NCI-H1694 treated with DMSO at 0.1 percent for 48 hours (cell line): Measurements from ENCODE around the gene PLXNB3.

ENCODE experiments used
- DNase-seq: peaks from one replicate; lab custom pipeline; 2025; lab: John Stamatoyannopoulos, UW

Gene PLXNB3

DNA sequence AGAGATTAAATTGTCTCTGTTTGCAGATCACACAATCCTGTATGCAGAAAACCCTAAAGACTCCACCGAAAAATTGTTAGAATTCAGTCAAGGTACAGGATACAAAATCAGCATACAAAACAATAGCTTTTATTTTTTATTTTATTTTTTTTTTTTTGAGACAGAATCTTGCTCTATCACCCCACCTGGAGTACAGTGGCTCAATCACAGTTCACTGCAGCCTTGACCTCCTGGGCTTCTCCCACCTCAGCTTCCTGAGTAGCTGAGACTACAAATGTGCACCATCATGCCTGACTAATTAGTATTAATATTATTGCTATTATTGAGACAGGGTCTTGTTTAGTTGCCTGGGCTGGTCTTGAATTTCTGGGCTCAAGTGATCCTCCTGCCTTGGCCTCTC, 8.9 kb upstream of the PLXNB3 start:
- DNase-seq, result no peak

DNA sequence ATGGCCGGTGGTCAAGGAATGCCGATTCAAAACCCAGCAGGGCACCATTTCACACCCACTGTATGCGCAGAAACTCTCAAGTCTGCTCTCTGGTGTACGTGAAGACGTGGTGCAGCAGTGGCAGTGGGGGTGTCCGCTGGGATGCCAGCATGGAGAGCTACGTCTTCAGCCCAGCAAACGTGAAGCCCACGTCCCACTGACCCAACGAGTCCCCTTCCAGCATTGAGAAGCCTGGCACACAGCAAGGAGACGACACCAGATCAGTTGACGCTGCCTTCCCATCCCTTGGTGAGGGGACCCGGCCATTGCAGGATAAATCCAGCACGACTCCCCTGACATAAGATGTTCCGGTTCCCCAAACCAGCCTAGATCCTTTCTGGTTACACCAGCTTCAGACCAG, 2.2 kb upstream of the PLXNB3 start:
- no peak for DNase-seq

DNA sequence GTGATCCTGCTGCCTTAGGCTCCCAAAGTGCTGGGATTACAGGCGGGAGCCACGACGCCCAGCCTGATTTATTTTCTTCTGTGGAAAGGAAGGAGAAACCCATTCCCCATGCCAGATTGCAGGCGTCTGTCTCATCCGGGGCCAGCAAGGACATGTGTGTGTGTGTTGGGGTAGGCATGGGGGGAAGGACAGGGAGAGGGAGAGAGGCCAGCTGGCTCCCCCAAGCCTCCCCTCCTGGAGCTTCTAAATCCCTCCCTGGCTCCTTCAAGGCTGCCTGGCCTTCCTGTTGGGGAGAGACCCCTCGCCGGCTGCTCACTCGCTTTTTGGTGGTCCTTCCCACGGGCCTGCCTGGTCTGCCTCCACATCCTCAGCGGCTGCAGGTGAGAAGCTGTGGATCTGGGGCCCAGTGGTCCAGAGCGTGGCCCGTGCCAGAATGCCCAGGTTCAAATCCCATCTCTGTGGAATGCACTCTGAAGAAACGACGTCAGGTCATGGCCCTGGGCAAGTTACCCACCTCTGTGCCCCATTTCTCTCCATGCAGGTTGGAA, 1.3 kb upstream of the PLXNB3 start:
- DNase-seq, result no peak

DNA sequence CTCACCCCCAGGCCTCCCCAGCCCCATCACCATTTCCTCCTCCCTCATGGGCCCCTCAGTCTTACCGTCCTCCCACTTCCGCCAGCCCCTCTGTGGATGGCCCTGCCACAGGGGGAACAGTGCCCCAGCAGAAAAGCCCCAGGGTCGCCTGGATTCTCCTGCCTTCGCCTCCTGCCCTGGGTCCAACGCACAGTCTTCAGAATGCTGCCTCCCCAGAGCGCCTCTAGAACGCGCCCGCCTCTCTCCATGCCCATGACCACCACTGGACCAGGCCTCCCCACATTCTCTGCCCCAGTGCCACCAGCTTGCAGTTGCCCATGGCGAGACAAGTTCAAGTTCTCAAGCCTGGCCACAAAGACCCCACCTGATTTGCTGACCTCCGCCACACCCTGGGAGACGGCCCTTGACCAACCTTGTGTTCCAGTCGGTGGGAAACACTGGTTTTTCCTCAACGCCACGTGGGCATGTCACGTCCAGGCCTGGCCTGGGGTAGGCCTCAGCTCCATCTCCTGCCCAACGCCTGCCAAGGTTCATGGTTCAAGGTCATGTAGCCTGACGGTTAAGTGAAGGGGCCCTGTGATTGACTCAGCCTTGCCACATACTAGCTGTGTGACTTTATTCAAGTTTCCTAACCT, 634 bp upstream of the PLXNB3 start:
- no peak for DNase-seq

DNA sequence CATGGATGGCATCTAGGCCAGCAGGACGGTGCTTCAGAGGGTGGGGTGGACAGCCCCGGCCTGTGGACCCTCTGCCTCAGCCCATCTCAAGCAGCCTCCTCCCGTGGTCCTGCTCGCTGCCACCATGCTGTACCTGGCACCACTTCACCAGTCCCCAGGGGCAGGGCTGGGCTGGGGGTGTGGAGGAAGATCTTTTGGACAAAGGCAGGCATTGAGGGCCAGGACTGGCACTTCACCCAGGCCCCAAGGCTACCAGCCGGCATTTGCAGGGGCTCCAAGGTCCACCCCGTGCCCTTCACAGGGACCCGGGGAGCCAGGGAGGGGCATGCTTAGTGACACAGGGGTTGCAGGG, 713 bp downstream of the PLXNB3 start:
- DNase-seq, result no peak

DNA sequence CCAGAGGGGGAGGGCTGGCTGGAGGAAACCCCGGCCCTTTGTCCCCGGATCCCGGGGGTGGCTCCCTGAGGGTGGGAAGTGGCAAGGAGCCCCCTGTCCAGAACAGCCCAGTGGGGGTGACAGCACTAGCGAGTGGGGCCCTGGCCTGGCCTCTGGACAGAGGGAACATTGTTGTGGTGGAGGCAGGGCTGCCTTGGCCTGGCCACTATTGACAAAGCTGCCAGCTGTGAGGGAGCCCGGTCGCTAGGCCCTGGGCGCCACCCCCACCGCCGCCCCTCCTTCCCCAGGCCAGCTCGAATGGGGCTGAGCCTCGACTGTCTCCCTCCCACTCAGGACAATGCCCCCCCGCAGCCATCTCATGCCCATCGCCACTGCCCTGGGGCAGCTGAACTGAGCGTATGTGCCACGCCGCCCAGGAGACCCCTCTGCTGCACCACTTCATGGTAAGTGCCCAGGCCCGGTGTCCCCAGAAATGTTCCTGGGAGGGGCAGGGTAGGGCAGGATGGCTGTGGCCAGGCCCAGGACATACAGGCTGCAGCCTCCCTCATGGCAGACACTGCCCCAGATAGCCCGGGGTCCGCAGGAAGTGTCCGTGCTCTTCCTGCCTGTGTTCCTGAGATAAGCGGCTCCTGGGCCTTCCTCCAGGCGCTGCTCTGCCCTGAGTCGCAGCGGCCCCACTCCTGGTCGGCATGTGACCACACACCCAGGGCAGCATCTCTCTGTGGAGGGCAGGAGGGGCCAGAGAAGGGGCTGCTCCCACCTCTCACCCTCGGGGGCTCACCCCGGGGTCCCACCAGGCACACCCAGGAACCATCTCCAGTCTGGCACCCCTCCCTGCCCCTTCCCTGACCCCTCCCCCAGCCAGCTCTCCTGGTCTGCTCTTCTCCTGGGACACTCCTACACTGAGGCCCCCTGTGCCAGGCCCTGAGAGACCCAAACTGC, 1.4 kb downstream of the PLXNB3 start:
- no peak for DNase-seq

DNA sequence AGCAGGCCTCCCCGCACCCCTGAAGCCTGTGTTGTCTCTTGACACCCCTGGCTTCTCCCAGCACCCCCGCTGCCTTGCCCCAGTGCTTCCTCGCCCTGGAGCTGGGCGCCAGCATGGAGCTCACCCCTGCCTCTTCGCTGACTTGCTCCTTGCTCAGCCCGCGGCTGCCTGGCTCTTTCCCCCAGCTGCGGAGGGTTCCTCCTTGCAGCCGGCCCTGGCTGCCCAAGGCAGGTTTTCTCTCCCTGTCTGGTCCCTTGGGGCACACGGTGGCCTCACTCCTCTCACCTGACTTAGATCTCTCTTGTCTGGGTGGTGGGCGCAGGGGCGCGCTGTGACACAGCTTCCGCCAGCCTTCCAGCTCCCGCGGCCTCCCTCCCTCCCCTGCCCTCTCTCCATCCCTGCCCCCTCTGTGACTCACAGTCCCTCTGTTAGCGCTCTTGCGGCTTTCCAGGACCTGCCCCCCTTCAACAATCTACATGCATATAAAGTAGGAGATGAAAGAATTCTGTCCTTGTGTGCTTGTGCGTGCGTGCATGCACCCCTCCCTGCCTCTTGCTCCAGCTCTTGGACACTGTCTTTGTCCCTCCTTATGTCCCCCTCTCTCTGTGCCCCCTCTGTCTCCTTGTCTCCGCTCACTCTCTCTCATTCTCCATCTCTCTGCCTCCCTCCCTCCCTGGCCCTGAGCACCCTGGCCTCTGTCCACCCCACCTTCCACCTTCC, 2.2 kb downstream of the PLXNB3 start:
- DNase-seq, result no peak

DNA sequence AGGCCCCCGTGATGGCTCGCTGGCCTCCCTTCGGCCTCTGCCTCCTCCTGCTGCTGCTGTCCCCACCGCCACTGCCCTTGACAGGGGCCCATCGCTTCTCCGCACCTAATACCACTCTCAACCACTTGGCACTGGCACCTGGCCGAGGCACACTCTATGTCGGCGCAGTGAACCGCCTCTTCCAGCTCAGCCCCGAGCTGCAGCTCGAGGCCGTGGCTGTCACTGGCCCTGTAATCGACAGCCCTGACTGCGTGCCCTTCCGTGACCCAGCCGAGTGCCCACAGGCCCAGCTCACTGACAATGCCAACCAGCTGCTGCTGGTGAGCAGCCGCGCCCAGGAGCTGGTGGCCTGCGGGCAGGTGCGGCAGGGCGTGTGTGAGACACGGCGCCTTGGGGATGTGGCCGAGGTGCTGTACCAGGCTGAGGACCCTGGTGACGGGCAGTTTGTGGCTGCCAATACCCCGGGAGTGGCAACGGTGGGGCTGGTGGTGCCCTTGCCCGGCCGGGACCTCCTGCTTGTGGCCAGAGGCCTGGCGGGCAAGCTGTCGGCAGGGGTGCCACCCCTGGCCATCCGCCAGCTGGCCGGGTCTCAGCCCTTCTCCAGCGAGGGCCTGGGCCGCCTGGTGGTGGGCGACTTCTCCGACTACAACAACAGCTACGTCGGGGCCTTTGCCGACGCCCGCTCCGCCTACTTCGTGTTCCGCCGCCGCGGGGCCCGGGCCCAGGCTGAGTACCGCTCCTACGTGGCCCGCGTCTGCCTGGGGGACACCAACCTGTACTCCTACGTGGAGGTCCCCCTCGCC, 3.0 kb downstream of the PLXNB3 start:
- no peak for DNase-seq

DNA sequence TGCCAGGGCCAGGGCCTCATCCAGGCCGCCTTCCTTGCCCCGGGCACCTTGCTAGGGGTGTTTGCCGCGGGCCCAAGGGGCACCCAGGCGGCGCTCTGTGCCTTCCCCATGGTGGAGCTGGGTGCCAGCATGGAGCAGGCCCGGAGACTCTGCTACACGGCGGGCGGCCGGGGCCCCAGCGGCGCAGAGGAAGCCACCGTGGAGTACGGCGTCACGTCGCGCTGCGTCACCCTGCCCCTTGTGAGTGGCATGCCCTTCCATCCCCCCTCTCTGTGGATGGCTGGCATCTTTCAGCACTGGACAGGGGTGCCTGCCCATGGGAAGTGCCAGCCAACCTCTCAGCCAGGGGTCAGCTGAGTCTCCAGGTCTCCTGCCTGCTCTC, 3.6 kb downstream of the PLXNB3 start:
- no peak for DNase-seq

DNA sequence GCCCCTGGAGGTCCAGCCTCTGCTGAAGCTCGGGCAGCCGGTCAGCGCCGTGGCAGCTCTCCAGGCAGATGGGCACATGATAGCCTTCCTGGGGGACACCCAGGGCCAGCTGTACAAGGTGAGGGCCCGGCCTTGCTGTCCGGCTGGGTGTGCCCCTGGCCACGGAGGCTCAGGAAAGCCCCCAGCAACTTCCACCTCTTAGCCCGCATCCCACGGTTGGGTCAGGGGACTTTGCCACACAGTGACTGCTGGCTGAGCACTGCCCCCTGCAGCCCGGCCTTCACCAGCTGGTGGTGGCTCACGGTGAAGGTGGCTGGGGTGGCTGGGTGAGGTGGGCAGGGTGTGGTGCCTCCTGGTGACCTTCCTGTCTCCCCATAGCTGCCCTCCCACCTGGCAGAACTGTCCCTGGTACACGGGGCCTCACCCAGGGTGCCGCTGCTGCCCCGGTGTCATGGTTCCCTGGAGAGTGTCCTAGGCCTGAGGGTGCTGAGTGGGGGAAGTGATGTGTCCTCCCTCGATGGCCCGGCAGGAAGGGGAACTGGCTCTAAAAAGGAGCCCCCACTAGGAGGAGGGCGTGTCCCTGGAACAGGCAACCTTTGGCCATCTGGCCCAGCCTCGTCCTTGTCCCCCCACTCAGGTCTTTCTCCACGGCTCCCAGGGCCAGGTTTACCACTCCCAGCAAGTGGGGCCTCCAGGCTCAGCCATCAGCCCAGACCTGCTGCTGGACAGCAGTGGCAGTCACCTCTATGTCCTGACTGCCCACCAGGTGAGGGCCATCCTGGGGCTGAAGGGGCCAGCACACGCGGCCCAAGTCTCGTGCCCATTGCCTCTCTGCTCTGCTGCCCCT, 4.5 kb downstream of the PLXNB3 start:
- DNase-seq, result no peak

DNA sequence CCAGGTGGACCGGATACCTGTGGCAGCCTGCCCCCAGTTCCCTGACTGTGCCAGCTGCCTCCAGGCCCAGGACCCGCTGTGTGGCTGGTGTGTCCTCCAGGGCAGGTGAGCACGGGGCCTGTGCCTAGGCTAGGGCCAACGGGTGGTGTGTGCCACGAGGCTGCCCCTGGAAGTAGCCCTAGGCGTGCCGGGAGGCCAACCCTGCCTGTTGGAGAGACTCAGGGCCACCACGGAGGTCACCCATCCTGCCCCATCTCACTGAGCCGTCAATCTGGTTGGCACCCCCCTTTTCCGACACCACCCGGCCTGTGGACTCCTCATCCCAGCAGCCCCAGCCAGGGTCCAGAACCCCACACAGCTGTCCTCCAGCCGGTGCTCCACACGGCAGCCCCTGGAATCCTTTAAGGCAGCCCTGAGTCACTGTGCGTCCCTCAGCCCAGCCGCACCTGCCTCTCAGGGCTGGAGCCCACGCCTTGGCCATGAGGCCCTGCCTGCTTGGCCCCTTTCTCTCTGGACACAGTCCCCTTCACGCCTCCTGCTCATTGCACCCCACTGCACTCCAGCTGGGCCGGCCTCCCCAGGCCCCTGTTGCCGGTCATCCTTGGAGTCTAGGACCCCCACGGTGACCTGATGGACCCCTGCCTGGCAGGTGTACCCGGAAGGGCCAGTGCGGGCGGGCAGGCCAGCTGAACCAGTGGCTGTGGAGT, 5.3 kb downstream of the PLXNB3 start:
- no peak for DNase-seq

DNA sequence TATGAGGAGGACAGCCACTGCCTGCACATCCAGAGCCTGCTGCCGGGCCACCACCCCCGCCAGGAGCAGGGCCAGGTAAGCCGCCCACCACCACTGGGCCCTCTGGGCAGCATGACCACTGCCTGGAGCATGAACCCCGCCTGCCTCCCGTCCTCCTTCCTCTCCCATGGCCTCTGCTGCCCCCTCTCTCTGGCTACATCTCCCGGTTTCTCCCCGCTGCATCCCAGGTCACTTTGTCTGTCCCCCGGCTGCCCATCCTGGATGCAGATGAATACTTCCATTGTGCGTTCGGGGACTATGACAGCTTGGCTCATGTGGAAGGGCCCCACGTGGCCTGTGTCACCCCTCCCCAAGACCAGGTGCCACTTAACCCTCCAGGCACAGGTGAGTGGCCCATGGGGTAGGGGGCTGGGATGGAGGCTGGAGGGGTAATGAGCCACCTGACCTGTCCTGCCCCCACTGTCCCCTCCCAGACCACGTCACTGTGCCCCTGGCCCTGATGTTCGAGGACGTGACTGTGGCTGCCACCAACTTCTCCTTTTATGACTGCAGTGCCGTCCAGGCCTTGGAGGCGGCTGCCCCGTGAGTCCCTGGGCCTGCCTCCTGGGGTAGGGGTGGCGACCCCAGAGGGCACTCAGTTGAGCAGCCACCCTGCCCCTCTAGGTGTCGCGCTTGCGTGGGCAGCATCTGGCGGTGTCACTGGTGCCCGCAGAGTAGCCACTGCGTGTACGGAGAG, 6.0 kb downstream of the PLXNB3 start:
- no peak for DNase-seq

DNA sequence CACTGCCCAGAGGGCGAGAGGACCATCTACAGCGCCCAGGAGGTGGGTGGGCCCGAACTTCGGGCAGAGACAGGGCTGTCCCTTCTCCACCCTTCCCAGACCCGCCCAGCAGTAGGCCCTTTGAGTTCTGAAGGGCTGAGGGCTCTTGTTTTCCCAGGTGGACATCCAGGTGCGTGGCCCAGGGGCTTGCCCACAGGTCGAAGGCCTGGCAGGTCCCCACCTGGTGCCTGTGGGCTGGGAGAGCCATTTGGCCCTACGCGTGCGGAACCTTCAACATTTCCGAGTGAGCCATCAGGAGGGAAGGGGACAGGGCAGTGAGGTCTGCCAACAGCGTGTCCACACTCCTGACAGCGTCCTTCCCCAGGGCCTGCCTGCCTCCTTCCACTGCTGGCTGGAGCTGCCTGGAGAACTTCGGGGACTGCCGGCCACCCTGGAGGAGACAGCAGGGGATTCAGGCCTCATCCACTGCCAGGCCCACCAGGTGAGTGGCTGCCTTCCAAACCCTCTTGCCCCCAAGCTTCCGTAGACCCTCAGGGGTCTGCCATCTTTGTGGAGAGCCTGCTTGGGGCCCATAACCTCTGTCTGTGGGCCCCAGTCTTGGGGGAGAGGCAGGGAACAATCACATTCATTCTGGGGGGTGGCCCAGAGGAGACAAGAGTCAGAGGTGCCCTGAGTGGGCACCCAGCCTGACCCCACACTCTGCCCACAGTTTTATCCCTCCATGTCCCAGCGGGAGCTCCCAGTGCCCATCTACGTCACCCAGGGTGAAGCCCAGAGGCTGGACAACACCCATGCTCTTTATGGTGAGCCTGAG, 6.8 kb downstream of the PLXNB3 start:
- DNase-seq, result no peak

DNA sequence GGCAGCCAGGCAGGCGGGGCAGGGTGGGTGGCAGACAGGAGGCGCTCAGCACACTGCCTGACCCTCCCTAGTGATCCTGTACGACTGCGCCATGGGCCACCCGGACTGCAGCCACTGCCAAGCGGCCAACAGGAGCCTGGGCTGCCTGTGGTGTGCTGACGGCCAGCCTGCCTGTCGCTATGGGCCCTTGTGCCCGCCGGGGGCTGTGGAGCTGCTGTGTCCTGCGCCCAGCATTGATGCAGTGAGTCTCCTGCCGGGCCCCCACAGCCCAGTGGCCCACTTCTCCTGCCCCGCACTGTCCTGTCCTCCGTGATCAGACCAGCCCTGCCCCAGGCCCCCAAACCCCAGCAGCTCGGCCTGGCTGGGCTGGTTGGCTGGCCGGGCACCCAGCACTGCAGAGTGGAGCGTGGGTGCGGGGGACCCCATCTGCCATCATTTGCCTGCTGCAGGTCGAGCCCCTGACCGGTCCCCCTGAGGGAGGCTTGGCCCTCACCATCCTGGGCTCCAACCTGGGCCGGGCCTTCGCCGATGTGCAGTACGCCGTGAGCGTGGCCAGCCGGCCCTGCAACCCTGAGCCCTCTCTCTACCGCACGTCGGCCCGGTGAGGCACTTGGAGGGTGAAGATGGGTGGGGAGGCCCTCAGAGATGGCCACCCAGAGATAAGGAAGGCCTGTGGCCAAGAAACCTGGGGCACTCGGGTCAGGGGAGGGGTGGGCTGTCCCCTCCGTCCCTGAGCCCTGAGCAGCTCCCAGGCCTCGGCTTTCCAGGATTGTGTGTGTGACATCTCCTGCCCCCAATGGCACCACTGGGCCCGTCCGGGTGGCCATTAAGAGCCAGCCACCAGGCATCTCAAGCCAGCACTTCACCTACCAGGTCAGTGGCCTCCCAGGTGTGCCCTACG, 7.6 kb downstream of the PLXNB3 start:
- DNase-seq, result no peak

DNA sequence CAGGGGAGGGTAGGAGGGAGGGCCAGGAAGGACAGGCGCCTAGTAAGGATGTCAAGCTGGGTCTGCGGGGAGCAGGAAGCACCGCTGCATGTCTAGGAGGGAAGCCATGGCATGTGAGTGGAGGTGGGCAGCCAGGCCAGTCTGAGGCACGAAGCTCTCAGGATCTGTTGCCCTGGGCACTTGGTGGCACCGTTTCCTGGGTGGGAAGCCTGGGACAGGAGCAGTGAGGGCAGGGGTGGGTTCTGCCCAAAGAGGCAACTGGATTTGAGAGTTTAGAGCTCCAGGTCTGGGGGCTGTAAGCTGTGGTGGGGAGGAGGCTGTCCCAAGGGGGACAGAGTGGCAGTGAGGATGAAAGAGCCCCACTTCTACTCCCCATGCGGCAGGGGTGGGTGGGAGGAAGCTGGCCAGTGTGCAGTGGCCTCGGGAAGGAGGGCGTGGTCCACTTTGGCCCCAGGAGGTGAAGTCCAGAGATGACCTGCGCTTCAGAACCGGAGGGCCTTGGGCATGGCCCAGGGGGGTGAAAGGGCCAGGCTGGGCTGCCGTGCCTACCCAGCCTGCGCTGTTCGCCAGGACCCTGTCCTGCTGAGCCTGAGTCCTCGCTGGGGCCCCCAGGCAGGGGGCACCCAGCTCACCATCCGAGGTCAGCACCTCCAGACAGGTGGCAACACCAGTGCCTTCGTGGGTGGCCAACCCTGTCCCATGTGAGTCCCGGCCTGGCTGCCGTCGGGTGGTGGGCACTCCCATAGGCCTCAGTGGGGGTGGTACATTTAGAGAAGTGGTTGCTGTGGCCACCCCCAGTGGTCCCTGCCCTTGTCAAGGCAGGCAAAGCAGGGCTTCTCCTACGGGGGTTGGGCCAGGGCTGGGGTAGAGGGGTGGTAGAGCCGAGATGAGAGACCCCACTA, 8.5 kb downstream of the PLXNB3 start:
- DNase-seq, result no peak

DNA sequence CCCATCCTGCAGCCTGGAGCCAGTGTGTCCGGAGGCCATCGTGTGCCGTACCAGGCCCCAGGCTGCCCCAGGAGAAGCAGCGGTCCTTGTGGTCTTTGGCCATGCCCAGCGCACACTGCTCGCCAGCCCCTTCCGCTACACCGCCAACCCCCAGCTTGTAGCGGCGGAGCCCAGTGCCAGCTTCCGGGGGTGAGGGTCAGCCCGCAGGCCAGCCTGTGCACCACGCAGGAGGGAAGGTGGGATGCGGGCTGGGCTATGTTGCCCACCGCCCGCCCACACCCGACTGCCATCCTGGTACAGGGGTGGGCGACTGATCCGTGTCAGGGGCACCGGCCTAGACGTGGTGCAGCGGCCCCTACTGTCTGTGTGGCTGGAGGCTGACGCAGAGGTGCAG, 9.2 kb downstream of the PLXNB3 start:
- DNase-seq, result no peak
